GM18517 (cell line): ENCODE measurements around the gene FGF1.

Experiments
- ATAC-seq: cut with Tn5 transposase; IDR thresholded peaks from one replicate; pipeline ENCODE4 v1.9.1; 2021; ENCODE audit warnings: mild to moderate bottlenecking, moderate library complexity; ENCODE audit not compliant: unreplicated experiment

FGF1 gene

DNA sequence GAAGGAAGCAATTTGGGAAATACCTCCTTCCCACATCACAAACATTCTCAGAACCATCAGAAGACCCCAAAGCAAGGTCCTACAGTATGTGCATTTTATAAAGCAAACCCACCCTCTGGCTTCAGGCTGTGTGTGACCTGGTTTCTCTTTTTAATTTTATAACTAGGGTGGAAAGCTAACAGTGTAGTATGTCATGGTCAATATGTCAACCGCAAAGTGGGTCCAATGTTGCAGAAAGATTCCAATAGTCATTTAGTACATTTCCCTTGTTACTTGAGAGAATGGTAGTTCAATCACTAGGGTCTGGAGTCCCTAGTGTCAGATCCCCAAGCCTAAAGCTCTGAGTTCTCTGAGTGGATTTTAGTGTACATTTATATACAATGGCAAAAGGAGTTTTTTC is 96.2 kb downstream of the FGF1 start:
- ATAC-seq: no peak

DNA sequence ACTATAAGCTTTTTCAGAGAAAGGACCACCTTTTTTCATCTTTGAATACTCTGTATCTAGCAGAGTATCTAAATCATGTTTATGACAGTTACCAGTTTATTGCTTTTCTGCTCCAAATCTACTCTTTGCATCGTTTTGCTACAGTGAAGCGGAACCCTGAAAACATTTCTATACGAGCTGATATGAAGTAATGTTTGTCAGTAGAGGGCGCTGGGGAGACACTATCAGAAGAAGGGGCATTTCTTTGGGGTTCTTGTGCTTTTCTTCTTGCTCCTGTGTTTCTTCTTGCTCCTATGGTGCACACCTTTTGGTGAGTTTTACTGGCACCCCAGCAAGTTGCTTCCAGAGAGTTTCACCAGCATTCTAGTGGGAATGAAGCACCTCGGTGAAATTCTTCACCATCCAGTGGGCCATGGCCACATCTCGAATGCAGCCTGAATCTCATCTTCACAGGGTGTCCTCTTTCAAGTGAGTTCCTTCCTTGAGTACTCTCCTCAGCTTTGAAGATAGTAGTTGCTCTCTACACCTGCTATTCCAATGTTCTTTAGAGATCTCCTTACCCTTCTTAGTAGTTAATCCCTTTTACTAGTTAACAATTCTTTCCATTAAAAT is 98.4 kb downstream of the FGF1 start:
- no peak for ATAC-seq

DNA sequence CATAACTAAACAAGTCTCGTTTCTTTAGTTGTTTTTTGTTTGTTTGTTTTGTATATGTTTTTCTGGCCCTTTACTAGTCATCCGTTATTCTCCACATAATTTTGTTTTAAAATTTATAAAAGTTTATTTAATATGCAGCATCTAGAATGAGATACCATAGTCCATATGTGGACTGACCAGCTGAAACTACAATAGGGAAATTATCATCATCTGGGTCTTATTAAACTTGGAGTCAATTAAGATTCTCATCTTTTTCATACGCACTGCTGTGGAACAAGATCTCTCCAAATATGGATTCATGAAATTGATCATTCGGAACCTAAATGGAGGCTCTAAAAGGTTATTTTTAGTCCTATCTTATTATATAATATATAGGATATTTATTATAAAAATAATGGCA is 99.3 kb downstream of the FGF1 start:
- no peak for ATAC-seq

- no peak for ATAC-seq
These were observed 100.4 kb downstream of the FGF1 start for GRCh38 chr5:142585451-142585850.

GRCh38 chr5:142584891-142585290 is 101.0 kb downstream of the FGF1 start:
- no peak for ATAC-seq

DNA sequence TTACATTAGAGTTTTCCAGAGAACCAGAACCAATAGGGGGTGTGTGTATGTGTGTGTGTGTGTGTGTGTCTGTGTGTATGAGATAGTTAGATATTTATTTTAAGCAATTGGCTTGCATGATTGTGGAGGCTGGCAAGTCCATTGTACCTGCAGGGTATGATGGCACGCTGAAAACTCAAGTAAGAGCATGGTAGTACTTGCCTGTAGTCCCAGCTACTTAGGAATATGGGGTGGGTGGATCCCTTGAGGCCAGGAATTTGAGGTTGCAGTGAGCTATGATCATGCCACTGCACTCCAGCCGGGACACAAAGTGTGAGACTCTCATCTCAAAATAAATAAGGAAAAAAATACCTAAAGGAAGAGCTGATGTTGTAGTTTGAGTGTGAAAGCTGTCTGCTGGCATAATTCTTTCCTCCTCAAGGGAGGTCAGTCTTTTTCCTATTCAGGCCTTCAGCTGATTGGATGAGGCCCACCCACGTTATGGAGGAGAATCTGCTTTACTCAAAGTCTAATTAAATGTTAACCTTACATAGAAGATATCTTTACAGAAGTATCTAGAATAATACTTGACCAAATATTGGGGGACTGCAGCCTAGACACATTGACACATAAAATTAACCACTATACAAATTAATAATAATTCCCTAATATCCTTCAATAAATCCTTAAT is 107.6 kb downstream of the FGF1 start:
- ATAC-seq: no peak

GRCh38 chr5:142576804-142577203 is 109.1 kb downstream of the FGF1 start:
- ATAC-seq: no peak

- no peak for ATAC-seq
These were observed 109.6 kb downstream of the FGF1 start for GRCh38 chr5:142576303-142576702.

DNA sequence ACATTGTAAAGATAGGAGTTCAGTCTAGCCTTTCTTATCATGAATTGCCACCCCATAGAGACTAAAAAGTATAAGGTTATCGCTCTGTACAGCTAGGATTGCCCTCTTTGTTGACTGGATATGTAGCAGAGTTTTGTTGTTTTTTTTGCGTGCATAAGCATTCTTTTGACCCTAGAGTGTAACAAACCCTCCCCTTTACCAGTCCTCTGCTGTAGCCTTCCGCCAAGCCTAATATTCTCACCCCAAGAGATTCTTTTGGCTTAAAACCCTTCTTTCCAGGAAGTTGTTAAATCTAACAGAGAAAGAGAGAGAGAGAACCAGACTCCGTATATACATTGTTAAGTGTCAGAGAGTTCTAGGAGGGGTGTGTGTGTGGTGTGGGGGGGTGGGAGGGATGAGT is 113.9 kb downstream of the FGF1 start:
- ATAC-seq: no peak

DNA sequence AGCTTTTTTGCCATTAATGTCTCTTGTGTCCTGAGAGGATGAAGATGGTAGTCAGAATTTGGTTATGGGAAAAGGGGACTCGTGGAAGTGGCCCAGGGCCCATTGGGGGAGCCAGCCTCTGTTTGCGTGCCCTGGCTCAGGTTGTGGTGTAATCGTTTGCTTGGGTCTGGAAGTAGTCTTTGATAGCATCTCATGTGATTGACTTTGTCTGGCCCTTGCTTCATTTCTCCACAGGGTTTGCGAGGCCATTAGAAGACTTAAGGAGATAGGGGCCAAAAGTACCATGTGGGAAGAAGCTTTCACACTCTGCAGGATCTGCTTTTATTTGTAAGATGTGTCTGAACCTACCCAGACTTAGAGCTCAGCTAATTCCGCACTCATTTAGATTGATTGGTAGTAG is 114.5 kb downstream of the FGF1 start:
- no peak for ATAC-seq

GRCh38 chr5:142569905-142570304 is 116.0 kb downstream of the FGF1 start:
- no peak for ATAC-seq

GRCh38 chr5:142568996-142569335 is 116.9 kb downstream of the FGF1 start:
- ATAC-seq: no peak

DNA sequence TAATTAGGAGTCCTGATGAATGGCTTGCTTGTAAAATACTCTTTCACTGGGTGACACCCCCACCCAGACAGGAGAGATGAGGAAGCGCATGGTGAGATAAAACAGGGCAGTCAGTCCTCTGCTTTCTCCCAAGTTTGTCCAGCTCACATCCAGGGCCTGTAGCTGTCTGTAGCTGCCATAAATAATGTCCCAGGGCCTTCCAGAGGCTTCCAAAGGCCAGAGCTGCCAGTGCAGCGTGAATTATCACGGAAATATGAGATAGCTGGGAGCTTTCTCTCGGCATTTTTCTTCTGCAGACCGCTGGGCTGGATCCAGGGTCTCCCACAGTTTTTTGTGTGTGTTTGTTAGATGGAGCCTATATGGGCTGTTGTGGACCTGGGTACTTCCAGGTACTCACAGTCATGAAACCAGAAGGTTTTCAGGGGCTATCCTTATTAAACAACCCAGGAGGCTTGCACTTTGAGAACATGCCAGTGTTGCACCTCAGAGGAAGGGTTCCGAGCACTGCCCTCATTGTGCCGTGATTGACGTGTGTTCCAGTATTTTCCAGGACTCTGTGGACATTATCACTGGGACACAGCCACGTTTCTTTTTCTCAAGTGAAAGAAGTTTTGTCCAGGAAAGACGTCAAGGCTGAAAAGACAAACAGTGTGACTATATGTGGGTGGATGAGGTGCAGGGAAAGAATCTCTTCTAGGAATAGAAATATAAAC is 117.5 kb downstream of the FGF1 start:
- no peak for ATAC-seq

DNA sequence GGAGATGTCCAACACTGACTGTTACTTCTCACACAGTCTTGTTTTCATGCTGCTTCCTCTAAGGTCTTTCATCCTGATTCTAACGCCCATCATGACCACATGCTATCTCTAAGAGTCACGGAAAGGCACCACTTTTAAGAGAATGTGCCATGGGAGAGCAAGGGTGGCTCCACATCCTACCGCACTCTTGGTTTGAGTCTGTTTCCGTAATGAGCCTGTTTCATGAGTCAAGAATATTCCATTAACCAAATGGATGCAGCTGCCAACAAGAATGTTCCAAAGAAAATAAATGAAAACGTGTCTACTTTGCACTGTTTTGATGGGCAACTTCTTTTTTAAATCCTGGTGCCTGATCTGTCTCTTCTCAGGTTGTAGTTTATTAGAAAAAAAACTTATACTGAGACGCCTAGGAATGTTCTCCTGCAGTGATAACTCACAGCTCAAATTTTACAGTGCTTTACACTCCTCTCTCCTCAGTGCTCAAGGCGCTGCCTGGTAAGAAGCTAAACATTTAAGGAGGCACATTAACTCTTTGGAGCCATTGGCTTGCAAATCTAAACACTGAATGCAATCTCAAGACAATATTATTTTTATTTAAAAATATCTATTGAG is 124.3 kb downstream of the FGF1 start:
- ATAC-seq: no peak

DNA sequence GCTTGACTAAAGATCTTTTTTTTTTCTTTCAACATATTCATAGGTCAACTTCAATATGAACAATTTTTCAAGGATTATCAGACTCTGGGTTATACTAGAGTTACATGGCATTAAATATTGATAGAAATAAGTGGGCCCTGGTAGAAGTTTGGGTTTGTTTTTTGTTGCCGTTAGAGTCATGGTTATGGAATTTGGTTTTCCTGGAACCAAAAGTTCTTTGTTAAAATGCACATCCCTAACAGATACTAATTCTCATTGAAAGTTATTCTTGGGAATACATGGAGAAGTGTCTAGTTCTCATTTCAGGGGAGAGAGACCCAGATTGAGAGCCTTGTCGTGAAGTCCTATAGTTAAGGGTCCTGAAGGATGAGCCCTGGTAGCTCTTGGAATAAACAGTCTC is 124.9 kb downstream of the FGF1 start:
- no peak for ATAC-seq

- no peak for ATAC-seq
These were observed 133.8 kb downstream of the FGF1 start for GRCh38 chr5:142552107-142552506.

DNA sequence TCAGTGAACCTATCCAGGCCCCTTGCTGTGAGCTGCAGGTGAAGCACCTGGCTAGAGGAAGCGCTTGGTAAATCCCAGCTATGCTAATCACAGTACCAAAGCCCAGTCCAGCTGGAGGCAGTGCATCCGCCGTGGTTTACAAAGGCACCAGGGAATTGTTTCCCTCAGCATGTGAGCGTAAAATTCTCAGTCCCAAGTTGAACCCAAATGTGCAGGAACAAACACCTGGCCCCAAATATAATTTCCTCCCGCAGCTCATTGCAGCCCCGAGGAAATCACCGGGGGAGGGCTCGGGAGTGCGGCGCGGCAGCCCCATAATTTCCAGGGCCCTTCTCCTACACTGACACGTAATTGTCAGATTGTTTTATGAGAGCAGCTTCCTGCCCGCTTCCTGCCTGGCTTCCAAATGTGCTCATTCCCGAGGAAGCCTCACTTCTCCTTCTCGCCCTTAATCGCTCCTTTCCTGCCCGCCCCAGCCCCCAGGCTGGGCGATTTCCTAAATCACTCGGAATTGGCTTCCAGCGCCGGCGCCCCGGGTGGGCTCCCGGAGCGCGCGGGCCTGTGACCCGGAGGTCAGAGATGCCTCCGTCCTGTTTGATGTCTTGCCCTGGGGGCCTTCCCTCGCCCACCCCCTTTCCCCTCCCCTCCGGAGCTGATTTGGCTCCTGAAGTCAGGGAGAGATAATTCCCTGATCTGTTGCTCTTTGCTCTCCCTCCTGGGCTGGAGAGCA is 134.4 kb downstream of the FGF1 start:
- no peak for ATAC-seq

- ATAC-seq: no peak
These were observed 135.4 kb downstream of the FGF1 start for GRCh38 chr5:142550471-142550870.

DNA sequence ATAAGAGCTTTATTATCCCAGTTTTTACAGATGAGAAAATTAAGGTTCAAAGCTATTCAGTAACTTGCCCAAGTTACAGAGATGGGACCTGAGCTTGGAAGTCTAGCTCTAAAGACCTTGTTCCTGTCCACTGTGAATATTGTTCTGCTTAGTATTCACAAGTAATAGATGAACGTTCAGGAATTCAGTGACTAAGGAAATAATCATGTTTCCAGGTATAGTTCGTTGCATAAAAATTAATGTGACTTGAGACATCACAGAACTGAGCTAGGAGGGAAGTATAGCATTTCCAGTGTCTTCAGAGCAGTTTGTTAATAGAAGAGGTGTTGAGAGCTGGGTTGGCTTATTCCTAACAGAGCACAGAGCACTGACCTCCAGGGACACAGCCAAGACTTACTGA is 136.1 kb downstream of the FGF1 start:
- no peak for ATAC-seq

DNA sequence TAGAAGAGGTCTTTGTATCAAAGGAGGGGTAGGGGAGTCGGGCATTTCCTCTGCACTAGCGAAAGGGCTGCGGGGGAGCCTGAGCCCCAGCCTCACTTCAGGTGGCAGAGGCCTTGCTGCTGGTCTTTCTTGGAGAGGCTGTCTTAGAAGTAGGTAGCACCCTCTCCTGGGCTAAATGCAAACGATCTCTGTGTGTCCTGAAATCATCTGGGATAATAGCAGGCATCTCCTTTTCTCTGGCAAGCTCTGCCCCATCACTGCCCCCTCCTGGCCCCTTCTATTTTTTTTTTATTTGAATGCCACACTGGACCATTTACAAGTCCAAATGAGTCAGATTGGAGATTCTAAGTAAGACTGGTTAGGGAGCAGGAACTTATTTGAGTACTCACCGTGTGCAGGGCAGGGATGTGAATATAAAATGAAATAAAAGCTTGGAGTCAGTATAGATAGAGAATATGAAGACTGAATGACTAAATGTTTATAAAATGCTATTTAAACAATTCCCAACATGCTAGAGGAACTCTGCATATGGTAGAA is 137.1 kb downstream of the FGF1 start:
- no peak for ATAC-seq
